H1 (cell line): ENCODE data around the gene OGN. TPM values are rescaled to one million over a fixed set of nuclear protein-coding genes. Genes with fewer than 3 reads are reported as not detected.

Experiments
- CTCF ChIA-PET: fragments of 300-600 bp; sonication (Branson Sonifier 250); formaldehyde crosslinking; loops from one replicate; lab custom pipeline; 2021; ENCODE audit not compliant: partially characterized antibody; lab: Charles Lee
- POLR2A ChIA-PET: fragments of 300-600 bp; sonication (Branson Sonifier 250); formaldehyde crosslinking; loops from one replicate; lab custom pipeline; 2021; ENCODE audit warnings: inconsistent platforms; ENCODE audit not compliant: partially characterized antibody; lab: Charles Lee
- DNase-seq, 2 experiments: peaks; one replicate each; pipeline versions ENCODE4 v3.0.0 to v3.0.0-alpha.2; 2010 to 2022; ENCODE audit warnings: low spot score in 2 of 2, low read depth in 1 of 2, mixed read lengths in 1 of 2
- FAIRE-seq: peaks from 2 replicates; lab custom pipeline; 2011; peaks lifted over from hg19 to GRCh38; lab: Jason Lieb, UNC
- H2AFZ ChIP-seq: 2 replicates; pipeline ENCODE4 v1.8.1; 2012; ENCODE audit warnings: low read length, inconsistent platforms
- H2AK5ac ChIP-seq: 2 replicates; pipeline ENCODE4 v1.6.1; 2013; ENCODE audit warnings: low read depth, low read length
- H2BK120ac ChIP-seq: replicated peaks from 2 replicates; pipeline ENCODE3; 2013; ENCODE audit warnings: low read depth, low read length, inconsistent platforms
- H2BK12ac ChIP-seq: 2 replicates; pipeline ENCODE4 v1.6.1; 2013; ENCODE audit warnings: low read depth, low read length
- H2BK15ac ChIP-seq: 2 replicates; pipeline ENCODE4 v1.6.1; 2013; ENCODE audit warnings: low read length
- H2BK20ac ChIP-seq: 2 replicates; pipeline ENCODE4 v1.6.1; 2013; ENCODE audit warnings: low read length
- H2BK5ac ChIP-seq: 2 replicates; pipeline ENCODE4 v1.6.1; 2013; ENCODE audit warnings: low read depth, low read length
- H3K14ac ChIP-seq: 2 replicates; pipeline ENCODE4 v1.6.1; 2013; ENCODE audit warnings: inconsistent platforms; ENCODE audit not compliant: insufficient read length
- H3K18ac ChIP-seq: 2 replicates; pipeline ENCODE4 v1.6.1; 2013; ENCODE audit warnings: low read length; ENCODE audit errors: extremely low read depth
- H3K23ac ChIP-seq: 2 replicates; pipeline ENCODE4 v1.6.1; 2013; ENCODE audit warnings: inconsistent platforms; ENCODE audit not compliant: insufficient read length
- H3K23me2 ChIP-seq: 2 replicates; pipeline ENCODE4 v1.6.1; 2013; ENCODE audit warnings: low read depth, low read length
- H3K27ac ChIP-seq: 2 replicates; pipeline ENCODE4 v1.6.1; 2011; ENCODE audit warnings: low read depth, low read length, inconsistent platforms
- H3K27me3 ChIP-seq, 4 experiments: replicated peaks in 1 of 4; 1 replicate in 1 of 4; 2 replicates in 3 of 4; pipeline versions ENCODE4 v1.6.1 to v1.8.1; 2011 to 2013; ENCODE audit warnings: low read length in 3 of 4, mild to moderate bottlenecking in 3 of 4, inconsistent platforms in 2 of 4, mixed read lengths in 2 of 4, moderate library complexity in 1 of 4; ENCODE audit not compliant: control insufficient read depth in 3 of 4, insufficient read depth in 3 of 4; ENCODE audit errors: extremely low read depth in 1 of 4
- H3K36me3 ChIP-seq, 4 experiments: 2 replicates each; pipeline versions ENCODE4 v1.6.1 to v1.8.1; 2011 to 2013; ENCODE audit warnings: mild to moderate bottlenecking in 4 of 4, low read length in 3 of 4, moderate library complexity in 2 of 4, control low read depth in 1 of 4, inconsistent platforms in 1 of 4; ENCODE audit not compliant: insufficient read depth in 4 of 4, control insufficient read depth in 2 of 4
- H3K4ac ChIP-seq: replicated peaks from 2 replicates; pipeline ENCODE3; 2013; ENCODE audit warnings: low read length, low read depth, mixed read lengths, inconsistent platforms; ENCODE audit not compliant: insufficient read length
- H3K4me1 ChIP-seq, 4 experiments: replicated peaks in 1 of 4; 1 replicate in 1 of 4; 2 replicates in 3 of 4; pipeline versions ENCODE4 v1.6.1 to v1.8.1; 2011 to 2013; ENCODE audit warnings: low read length in 3 of 4, inconsistent platforms in 2 of 4, mixed read lengths in 1 of 4; ENCODE audit not compliant: insufficient read depth in 4 of 4, control insufficient read depth in 3 of 4
- H3K4me2 ChIP-seq, 2 experiments: 2 replicates each; pipeline versions ENCODE4 v1.6.1 to v1.8.1; 2011 to 2013; ENCODE audit warnings: low read depth in 2 of 2, low read length in 2 of 2, control low read depth in 1 of 2, inconsistent platforms in 1 of 2, mild to moderate bottlenecking in 1 of 2; ENCODE audit not compliant: insufficient read depth in 1 of 2
- H3K4me3 ChIP-seq, 4 experiments: fragments of 200-600, 300-600 bp in 1 of 4; sonication (generic), shearing (Covaris generic), sonication (Bioruptor Twin) in 1 of 4; 2 replicates each; pipeline versions ENCODE4 v1.5.1 to v1.8.1; 2011 to 2016; ENCODE audit warnings: low read length in 4 of 4, low read depth in 3 of 4, control low read depth in 2 of 4, inconsistent platforms in 2 of 4, mild to moderate bottlenecking in 2 of 4, mixed read lengths in 1 of 4, moderate library complexity in 1 of 4; ENCODE audit not compliant: insufficient read depth in 2 of 4; ENCODE audit errors: extremely low read depth in 1 of 4
- H3K56ac ChIP-seq: replicated peaks from 2 replicates; pipeline ENCODE3; 2013; ENCODE audit warnings: low read depth, mild to moderate bottlenecking, mixed read lengths, low read length, inconsistent platforms; ENCODE audit not compliant: insufficient read length
- H3K79me1 ChIP-seq: 2 replicates; pipeline ENCODE4 v1.6.1; 2013; ENCODE audit warnings: low read depth, low read length, control low read depth
- H3K79me2 ChIP-seq, 2 experiments: 2 replicates each; pipeline versions ENCODE4 v1.6.1 to v1.8.1; 2012 to 2013; ENCODE audit warnings: low read length in 2 of 2, mild to moderate bottlenecking in 2 of 2, inconsistent platforms in 1 of 2; ENCODE audit not compliant: insufficient read depth in 2 of 2, control insufficient read depth in 1 of 2
- H3K9ac ChIP-seq, 4 experiments: replicated peaks in 1 of 4; 1 replicate in 1 of 4; 2 replicates in 3 of 4; pipeline versions ENCODE4 v1.6.1 to v1.8.1; 2011 to 2013; ENCODE audit warnings: low read depth in 3 of 4, low read length in 3 of 4, control low read depth in 2 of 4, mild to moderate bottlenecking in 2 of 4, moderate library complexity in 2 of 4, inconsistent platforms in 1 of 4; ENCODE audit errors: extremely low read depth in 1 of 4
- H3K9me3 ChIP-seq, 2 experiments: 2 replicates each; pipeline versions ENCODE4 v1.6.1 to v1.8.1; 2012 to 2013; ENCODE audit warnings: mild to moderate bottlenecking in 2 of 2, moderate library complexity in 2 of 2, control low read depth in 1 of 2, inconsistent platforms in 1 of 2, low read depth in 1 of 2, low read length in 1 of 2, mixed read lengths in 1 of 2; ENCODE audit not compliant: insufficient read depth in 2 of 2
- H4K20me1 ChIP-seq, 2 experiments: replicated peaks in 1 of 2; 2 replicates each; pipeline versions ENCODE3 to v1.8.1; 2011 to 2013; ENCODE audit warnings: inconsistent platforms in 2 of 2, low read length in 2 of 2, mild to moderate bottlenecking in 1 of 2; ENCODE audit not compliant: insufficient read depth in 2 of 2, control insufficient read depth in 1 of 2
- H4K5ac ChIP-seq: 2 replicates; pipeline ENCODE4 v1.6.1; 2013; ENCODE audit warnings: low read length, low read depth, mixed read lengths, inconsistent platforms; ENCODE audit not compliant: insufficient read length
- H4K8ac ChIP-seq: 2 replicates; pipeline ENCODE4 v1.8.0; 2013; ENCODE audit warnings: mild to moderate bottlenecking, moderate library complexity, low read length, inconsistent platforms; ENCODE audit not compliant: insufficient read depth; ENCODE audit errors: extremely low read depth
- H4K91ac ChIP-seq: replicated peaks from 2 replicates; pipeline ENCODE3; 2013; ENCODE audit warnings: low read length, mixed read lengths, inconsistent platforms; ENCODE audit not compliant: insufficient read length
- CHD1 ChIP-seq: IDR thresholded peaks from 2 replicates; pipeline ENCODE4 v1.6.1; 2012; ENCODE audit warnings: low read depth, low read length, improper control_type of control experiment
- KDM1A ChIP-seq: fragments of 200-600, 300-600 bp; sonication (generic); IDR thresholded peaks from 2 replicates; pipeline ENCODE4 v1.7.1; 2016; ENCODE audit warnings: mild to moderate bottlenecking, low read length, borderline replicate concordance
- POLR2A ChIP-seq, 2 experiments: IDR thresholded peaks; 1 replicate in 1 of 2; 2 replicates in 1 of 2; pipeline ENCODE4 v1.6.1; 2011; ENCODE audit warnings: low read depth in 2 of 2, low read length in 2 of 2, mild to moderate bottlenecking in 2 of 2; ENCODE audit errors: control extremely low read depth in 1 of 2
- RXRA ChIP-seq: IDR thresholded peaks from 2 replicates; pipeline ENCODE4 v1.6.1; 2011; ENCODE audit warnings: low read depth, mild to moderate bottlenecking, low read length, moderate library complexity; ENCODE audit not compliant: insufficient read depth
- SAP30 ChIP-seq: fragments of 300-600 bp; sonication (generic); IDR thresholded peaks from 2 replicates; pipeline ENCODE4 v1.7.1; 2012; ENCODE audit warnings: low read length, moderate library complexity, mild to moderate bottlenecking, inconsistent platforms; ENCODE audit not compliant: insufficient read depth, insufficient replicate concordance
- TCF12 ChIP-seq: IDR thresholded peaks from 2 replicates; pipeline ENCODE4 v1.6.1; 2011; ENCODE audit warnings: low read depth, mild to moderate bottlenecking, low read length
- WGBS, 2 experiments: shearing (Covaris generic) in 1 of 2; methylation state at CpG; one replicate each; pipeline versions ENCODE4 v1.1.6 to v1.1.7; 2013 to 2015; ENCODE audit warnings: low lambda C conversion rate in 2 of 2, mixed read lengths in 2 of 2, inconsistent platforms in 1 of 2, low coverage in 1 of 2, missing lambda C conversion rate in 1 of 2; ENCODE audit not compliant: insufficient replicate concordance in 2 of 2, insufficient coverage in 1 of 2, insufficient read length in 1 of 2; ENCODE audit errors: extremely low coverage in 1 of 2, missing lambda C conversion rate in 1 of 2; 5-methylcytosine and 5-hydroxymethylcytosine counted together
- polyA plus RNA-seq, 7 experiments: library from polyadenylated mRNA; depleted of rRNA in 3 of 7; stranded (reverse) in 5 of 7; unstranded in 2 of 7; fragments of >200 nt in 5 of 7; fragments of 200-250 nt in 2 of 7; gene quantifications; 1 replicate in 5 of 7; 2 replicates in 1 of 7; 4 replicates in 1 of 7; pipeline versions ENCODE4 v1.2.1 to v1.2.3, GENCODE V29; 2011 to 2013; ENCODE audit warnings: missing spikeins in 2 of 7, mixed read lengths in 2 of 7
- total RNA-seq: library from RNA; stranded (reverse); fragmentation: NEBNext Ultra II Directional; extraction: Animal tissue kit (Norgen Biotek cat#: 25700); gene quantifications from 2 replicates; pipeline ENCODE4 v1.2.1, GENCODE V29; 2021

OGN gene
- total and polyA plus RNA-seq, 2 of the 8 experiments (the other 6 are each of a cell fraction or from before 2014, with no cell fraction given): not detected

DNA sequence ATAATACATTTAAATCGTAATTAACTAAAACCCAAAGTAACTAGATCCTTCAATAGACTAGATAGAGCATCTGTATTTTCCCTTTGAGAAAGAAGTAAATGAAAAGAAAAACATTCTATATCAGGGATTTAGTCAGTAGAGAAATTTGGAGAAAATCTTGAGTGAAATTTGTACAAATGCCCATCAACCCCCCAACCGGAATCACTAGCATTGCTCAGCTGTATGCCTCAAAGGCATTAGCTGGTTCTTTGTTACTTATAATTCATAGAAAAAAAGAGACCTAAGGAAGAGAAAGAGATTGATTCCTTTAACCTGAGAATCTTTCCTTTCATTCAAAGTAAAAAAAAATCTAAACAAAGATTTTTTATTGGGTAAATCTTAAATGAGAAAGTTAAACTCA, 19.2 kb upstream of the OGN start:
- no peaks in the 10 kb centered on the region for H3K36me3 ChIP-seq
- no peak for TF ChIP-seq SAP30
- TF ChIP-seq CHD1: no peak
- TF ChIP-seq POLR2A (IDR thresholded peaks at IDR 0.05; ENCODE audit: control extremely low read depth in 1 of 2, low read depth in 2 of 2, low read length in 2 of 2): no peak
- no peak for TF ChIP-seq RXRA
- TF ChIP-seq KDM1A: no peak
- TF ChIP-seq TCF12: no peak
- TF ChIP-seq, all 59 proteins: peak for 0
- Histone ChIP-seq H3K27me3 (no peaks in the 10 kb centered on the region), H3K18ac (no peak overlapping the region), H3K79me2 (no peaks in the 10 kb centered on the region), H3K23me2 (no peaks in the 10 kb centered on the region), H2BK5ac (no peak overlapping the region), H3K27ac (no peak overlapping the region), H2BK120ac (no peak overlapping the region), H4K8ac (no peak overlapping the region), H3K4ac (no peak overlapping the region), H4K5ac (no peak overlapping the region), H3K79me1 (no peaks in the 10 kb centered on the region; the same call in 1 of the 2 replicates), H2BK20ac (no peak overlapping the region), H4K20me1 (no peaks in the 10 kb centered on the region), H3K14ac (no peak overlapping the region), H2AK5ac (no peak overlapping the region), H2AFZ (no peak overlapping the region), H4K91ac (no peak overlapping the region), H3K4me2 (no peak overlapping the region), H3K4me3 (no peak overlapping the region), H2BK12ac (no peak overlapping the region), H2BK15ac (no peak overlapping the region), H3K56ac (no peak overlapping the region), H3K9ac (no peak overlapping the region), H3K9me3 (no peaks in the 10 kb centered on the region), H3K23ac (no peak overlapping the region), H3K4me1 (peaks cover 0 to 2% (median 0%) of the 10 kb centered on the region in 4 experiments; a peak in 1 of 7 replicates)
- POLR2A ChIA-PET: no interaction called here
- FAIRE-seq: no peak
- CTCF ChIA-PET: no interaction called here
- WGBS, 2 experiments: 95% methylated on average over 2 of the region's 2 CpGs; no CpG with 5 or more reads in 1 of the 2 experiments
- no peak for DNase-seq
